Activated CD8-positive, alpha-beta memory T cell treated with anti-CD3 and anti-CD28 coated beads for 24 hours (primary cell): Measurements from ENCODE around the gene IL7R.

ENCODE experiments used
- DNase-seq: peaks from one replicate; pipeline ENCODE4 v3.0.0-alpha.2; 2020

The IL7R gene

GRCh38 chr5:35919191-35919590 lies 62.5 kb downstream of the IL7R start:
- no peak for DNase-seq

GRCh38 chr5:35920890-35921289 lies 64.2 kb downstream of the IL7R start:
- no peak for DNase-seq

- no peak for DNase-seq
Measured at GRCh38 chr5:35921930-35922329, 65.2 kb downstream of the IL7R start.

GRCh38 chr5:35922468-35922867 lies 65.8 kb downstream of the IL7R start:
- no peak for DNase-seq

- DNase-seq = peak; percentile 64
Measured at GRCh38 chr5:35924122-35924949, 67.6 kb downstream of the IL7R start.

- DNase-seq = peak; percentile 92
Measured at GRCh38 chr5:35924950-35925722, 68.4 kb downstream of the IL7R start.

GRCh38 chr5:35926389-35927051 lies 69.8 kb downstream of the IL7R start:
- peak; percentile 80 for DNase-seq
